ENCODE measurements around the gene MRPS23.
"Not testable (repeated sequence)": the region's sequence is repeated elsewhere in the genome, so short reads cannot be mapped to it uniquely, and the experiment has no call there.

MRPS23 gene

DNA sequence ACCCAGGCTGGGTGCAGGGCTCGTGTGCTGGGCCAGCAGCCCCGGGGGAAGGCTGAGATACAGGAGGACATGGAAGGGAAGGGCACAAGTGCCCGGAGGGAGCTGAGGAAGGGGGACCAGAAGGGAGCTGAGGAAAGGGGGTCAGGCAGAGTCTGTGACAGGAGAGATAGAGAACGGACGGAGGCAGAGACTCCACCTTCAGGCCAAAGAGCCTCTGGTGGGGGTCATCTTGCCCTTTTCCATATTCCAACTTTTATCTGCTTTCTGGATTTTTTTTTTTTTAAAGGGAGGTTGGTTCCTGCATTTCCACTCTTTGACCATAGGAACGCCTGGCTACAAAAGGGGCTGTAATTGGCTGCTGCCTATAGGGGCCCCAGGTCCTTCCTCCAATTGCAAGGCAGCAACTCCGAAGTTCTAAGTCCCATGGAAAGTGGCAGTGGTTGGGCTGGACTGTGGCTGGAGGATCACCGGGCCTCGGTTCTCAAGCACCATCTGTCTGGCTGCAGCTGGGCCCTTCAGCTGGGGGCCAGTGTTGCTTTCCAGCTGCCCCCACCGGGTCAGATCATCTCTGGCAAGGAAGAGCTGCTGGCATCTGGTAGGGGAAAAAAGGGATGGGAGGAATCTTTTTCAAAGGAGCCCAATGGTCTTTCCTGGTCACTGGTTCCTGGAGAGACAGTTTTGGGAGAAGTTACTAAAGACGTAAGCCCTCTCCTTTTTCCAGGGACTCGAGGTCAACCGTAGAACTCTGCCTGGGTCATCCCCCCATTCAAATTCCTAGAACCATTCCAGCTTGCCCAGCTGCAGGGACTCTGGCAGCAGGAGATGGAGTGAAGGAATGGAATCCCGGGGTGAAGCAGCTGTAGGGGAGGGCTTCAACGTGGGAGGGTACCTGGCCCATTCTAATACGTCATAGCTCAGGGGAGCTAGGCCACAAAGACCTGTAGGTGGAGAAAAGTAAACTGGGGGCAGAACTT, 13.1 kb upstream of the MRPS23 start:
- DNase-seq (ENCODE audit: low read depth) = no peak

DNA sequence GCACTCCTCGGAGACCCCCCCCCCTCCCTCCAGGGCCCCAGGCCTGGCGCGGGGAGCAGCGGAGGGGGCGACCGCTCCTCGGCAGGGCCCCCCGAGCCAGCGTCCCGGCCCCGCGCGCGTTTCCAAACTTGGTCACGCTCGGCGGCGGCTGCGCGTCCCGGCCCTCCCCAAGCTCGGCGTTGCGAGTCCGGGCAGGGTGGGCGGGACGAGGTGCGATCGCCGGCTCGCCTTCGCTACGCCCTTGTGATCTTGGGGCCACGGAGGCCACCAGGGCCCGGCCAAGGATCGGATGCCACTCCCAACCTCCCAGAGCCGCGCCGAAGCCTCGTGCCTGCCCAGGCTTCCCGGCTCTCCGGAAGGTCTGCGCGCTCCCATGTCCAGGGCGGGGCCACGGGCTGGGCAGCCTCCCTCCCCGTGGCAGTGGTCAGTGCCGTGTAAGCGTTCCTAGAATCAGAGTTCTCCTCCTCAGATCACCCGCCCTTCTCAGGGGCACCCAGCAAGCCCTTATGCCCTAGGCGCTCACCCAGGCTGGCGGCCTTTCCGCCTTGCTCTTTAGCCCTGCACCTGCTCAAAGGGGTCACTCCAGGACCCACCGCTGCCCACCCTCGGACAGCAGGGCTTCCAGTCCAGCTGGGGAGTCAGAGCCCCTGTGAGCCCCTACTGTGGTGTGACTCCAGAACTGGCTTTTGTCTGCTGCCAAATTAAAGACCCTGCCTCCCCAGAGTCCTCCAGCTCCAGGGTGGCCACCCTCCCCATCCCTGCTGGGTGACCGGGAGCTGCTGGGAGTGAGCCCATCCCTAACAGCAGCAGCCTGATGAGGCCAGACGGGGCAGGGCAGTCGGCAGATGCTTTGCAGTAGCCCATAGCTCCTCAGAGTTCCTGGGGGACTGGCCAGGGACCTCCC, 12.2 kb upstream of the MRPS23 start:
- no peak for DNase-seq (ENCODE audit: low read depth)

DNA sequence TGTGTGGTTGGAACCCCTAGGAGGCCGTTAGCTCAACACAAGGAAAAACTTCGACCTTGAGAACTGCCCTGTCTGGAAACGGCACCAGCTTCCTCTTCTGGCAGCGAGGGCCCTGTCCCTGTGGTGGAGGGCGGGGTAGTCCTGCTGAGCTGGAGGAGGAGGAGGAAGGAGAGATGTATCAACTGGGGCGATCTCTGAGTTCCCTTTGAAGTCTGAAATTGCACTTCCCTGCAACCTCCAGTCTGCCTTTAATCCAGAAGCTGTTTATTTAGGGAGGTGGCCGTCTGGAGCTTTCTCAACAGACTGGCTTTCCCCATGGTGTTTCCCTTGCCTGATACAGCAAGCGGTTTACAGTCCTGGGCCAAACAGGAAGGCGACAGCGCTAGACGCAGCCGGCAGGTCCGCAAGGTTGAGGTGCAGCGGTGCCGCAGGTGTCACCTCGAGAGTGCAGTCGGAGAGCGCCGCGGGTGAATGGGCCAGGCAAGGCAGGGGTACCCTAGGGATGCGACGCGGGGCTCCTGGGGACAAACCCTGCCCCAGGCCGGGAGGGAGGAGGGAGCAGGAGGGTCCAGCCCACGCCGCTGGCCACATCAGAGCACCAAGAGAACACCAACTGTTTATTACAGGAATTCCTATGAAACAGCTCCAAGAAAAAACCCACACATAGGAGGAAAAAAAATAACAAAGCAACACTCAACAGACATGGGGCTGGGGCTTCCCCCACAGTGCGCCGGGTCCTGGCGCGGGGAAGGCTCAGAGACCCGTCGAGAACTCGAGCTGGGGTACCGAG, 11.4 kb upstream of the MRPS23 start:
- DNase-seq (ENCODE audit: low read depth) = no peak

DNA sequence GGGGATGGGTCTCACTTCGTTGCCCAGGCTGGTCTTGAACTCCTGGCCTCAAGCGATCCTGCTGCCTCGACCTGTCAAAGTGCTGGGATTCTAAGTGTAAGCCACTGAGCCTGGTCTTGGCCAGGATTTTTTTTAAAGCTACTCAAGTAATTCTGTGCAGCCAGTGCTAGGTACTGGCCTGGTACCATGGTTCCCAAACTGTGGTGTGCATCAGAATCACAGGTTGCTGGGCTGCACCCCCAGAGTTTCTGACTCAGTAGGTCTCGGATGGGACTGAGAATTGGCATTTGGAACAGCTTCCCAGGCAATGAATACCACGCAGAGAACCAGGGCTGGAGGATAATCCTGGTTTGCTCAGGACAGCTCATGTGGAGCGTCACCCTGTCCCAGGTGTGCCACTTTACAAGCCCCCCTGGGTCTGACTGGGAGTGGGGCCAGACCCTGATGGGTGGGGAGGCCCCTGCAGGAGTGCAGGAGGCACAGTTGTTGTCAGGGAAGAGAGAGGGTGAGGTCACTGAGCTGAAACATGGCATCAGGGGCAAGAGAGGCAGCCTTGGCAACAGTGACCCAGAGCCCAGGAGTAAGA, 10.7 kb upstream of the MRPS23 start:
- no peak for DNase-seq (ENCODE audit: low read depth)

DNA sequence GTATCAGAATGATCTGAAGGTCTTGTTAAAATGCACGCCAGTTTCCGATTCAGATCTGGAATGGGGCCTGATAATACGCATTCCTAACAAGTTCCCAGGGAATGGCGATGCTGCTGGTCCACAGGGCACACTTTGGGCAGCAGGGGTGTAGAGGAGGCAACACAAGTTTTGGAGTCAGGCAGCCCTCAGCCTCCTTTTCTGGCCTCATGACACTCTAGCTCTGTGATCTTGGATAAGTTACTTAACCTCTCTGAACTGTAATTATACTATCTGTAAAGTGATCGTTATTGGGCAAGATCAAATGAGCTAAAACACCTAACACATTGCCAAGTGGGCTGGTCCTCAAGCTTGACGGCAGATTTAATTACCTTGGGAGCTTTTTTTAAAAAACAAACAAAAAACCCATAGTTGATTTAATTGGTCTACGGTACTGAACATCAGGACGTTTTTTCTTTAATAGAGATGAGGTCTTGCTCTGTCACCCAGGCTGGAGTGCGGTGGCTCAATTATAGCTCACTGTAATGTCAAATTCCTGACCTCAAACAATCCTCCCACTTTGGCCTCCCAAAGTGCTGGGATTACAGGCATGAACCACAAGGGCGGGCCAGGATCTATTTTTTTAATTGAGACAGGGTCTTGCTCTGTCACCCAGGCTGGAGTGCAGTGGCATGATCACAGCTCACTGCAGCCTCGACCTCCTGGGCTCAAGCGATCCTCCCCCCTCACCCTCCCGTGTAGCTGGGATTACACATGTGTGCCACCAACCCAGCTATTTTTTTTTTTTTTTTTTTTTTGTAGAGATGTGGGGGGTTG, 10.0 kb upstream of the MRPS23 start:
- no peak for DNase-seq (ENCODE audit: low read depth)

DNA sequence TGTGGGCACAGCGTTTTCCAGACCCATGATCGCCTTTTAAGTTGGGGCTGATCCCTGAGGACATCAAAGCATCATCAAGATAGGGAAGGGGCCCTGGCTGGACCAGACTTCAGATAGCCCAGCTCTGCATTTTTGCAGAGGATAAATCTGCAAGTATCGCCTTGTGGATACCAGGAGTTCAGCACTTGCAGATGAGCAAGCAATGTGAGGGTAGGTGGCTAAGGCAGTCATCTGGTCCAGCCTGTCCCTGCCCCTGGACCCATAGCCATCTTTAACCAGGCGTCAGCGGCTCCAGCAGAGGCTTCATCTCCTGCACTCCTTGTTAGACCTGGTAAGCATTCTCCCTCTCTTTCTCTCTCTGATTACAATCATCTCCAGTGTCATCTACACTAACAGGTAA, 9.0 kb upstream of the MRPS23 start:
- no peak for DNase-seq (ENCODE audit: low read depth)

DNA sequence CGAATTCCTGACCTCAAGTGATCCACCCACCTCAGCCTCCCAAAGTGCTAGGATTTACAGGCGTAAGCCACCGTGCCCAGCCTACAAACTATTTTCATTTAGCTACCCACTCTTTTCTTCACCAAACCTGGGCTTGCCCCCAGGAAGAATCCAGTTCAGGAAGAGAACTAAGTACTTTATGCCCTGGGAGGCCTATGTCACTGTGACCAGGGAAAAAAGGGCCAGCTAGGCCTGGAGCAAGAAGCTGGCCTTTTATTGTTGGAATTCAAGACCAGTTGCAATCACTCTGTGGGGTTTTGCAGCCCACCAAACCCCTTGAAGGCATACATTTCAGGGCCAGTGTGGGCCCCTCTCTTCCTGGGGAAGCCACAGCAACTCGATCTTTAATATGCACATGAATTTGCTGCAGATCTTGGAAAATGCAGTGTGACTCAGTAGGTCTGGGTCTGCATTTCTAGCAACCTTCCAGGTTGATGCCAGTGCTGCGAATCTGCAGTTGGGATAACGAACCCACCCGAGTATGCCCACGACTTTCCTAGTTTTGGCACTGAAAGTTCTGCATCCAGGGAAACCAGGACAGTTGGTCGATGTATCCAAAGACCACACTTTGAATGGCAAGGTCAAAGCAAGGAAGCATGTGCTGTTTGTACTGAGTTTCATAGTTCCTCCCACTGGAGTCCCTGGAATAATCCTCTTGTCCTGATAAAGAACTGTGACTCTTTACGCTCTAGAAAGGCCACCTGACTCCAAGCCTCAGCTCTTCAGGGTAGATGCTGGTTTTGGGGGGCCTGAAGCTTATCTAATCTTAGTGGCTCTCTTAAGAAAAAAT, 7.2 kb upstream of the MRPS23 start:
- no peak for DNase-seq (ENCODE audit: low read depth)

DNA sequence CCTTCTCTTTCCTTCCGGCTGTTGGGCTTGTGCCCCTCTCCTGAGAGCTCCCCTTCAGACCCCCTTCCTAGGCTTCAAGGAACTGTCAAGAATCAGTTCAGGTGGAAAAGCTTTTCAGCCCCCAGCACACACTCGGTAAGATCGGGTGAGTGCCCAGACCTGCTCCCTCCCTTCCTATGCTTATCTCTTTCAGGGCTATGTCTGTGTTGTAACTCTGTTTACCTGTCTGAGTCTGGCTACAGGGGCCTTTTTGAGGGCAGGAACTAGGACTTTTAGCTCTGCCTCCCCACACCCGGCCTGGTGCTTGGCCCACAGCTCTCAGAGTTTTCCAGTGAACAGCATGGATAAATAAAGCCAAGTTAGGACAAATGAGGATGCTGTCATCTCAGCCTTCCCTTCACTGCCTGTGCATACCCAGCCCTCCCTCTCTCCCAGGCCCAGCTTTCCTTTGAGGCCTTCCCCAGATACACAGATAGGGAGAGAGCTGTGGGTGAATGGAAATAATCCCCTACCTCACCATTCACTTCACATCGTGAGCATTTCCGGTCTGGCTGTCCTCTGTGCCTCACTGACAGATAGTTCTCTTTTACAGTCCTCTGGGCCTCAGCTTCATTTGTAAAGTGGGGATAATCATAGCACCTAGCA, 5.7 kb upstream of the MRPS23 start:
- no peak for DNase-seq (ENCODE audit: low read depth)

DNA sequence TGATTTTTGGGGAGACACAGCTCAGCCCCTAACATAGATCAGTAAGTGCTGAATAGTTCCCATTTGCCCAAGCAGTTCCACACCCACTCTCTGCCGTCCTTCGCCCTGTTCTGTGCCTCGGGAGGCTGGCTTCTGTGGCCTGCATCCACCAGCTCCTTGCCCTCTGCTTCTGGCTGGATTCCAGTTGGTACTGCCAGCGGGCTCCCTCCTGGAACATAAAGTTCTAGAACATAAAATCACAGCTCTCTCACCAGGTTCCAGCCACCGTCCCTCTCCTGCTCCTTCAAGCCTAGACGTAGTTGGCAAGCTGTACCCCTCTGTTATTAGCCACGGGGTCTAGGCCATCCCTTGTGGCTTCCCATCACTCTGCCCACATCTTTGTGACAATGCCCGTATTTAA, 3.9 kb upstream of the MRPS23 start:
- no peak for DNase-seq (ENCODE audit: low read depth)

DNA sequence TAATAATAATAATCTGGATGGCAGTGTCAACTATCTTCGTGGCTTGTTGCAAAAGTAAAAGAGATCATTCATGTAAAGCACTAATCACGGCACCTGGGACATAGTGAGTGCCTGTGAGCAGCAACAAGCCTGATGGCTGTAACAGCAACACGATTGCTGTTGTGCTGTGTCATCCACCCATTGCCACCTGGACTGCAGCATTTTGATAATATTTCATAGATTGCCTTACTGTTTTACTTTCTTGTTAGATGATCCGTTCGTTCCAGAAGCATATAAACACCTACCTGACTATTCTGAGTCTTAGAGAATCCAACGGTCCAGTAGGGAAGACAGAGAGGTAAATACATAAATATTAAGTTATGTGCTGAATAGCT, 3.1 kb upstream of the MRPS23 start:
- no peak for DNase-seq (ENCODE audit: low read depth)

DNA sequence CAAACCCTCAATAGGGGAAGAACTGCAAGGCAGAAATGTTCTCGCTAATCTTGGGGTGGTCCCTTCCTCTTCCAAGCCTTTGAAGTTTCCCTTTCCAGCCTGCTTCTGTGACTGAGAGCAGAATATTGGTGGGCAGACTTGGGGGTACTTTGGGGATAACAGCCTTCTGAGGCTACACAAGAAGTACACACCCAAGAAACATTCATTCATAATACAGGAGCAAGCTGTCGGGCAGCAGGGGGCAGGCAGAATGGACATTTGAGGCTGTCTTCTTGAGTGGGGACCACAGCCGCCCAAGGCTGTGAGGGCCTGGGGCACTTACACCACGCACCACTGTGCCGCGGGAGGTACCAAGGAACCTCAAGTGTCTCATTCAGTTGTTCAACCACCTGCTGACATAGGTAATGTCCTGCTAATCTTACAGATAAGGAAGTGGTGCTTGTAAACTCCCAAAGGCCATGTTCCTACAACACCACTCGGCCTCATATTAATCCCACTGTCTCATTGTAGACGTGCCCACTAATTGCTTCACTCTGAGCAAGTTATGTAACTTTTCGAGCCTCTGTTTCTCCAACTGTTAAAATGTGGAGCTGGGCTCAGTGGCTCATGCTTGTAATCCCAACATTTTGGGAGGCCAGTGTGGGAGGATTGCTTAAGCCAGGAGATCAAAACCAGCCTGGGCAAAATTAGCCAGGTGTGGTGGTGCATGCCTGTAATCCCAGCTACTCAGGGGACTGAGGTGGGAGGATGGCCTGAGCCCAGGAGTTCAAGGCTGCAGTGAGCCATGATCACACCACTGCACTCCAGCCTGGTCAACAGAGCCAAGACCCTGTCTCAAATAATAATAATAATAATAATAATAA, 2.5 kb upstream of the MRPS23 start:
- no peak for DNase-seq (ENCODE audit: low read depth)

DNA sequence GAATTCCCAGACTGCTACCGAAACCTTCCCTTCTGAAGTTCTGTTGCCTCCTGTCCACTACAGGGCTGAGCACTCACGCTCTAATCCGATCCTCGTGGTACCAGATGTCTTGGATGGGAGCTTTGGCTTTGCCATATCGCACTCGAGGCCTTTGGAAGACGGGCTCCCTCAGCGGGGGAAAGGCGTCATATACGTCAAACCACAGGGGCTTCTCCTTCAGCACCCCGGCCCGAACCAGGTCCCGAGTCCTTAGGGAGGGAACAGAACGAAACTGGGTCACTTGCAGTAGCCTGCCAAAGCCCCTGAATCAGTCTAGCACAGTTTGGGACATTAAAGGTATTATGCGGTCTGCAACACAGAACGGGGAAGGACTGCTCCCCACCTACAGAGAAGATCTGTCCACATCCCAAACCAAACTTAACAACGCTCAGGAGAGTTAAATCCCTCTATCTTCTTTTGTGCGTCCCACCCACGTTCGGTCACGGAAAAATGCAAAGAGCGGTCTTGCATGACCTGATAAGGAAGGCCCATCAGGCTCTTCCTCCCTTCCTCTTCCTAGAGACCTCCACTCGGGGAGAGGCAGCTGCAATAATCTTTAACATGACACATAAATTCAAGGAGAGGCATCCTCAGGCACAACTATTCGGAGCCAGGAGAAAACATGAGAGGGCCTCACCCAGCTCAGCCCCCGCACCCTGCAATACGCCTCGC, 526 bp downstream of the MRPS23 start:
- no peak for DNase-seq (ENCODE audit: low read depth)

DNA sequence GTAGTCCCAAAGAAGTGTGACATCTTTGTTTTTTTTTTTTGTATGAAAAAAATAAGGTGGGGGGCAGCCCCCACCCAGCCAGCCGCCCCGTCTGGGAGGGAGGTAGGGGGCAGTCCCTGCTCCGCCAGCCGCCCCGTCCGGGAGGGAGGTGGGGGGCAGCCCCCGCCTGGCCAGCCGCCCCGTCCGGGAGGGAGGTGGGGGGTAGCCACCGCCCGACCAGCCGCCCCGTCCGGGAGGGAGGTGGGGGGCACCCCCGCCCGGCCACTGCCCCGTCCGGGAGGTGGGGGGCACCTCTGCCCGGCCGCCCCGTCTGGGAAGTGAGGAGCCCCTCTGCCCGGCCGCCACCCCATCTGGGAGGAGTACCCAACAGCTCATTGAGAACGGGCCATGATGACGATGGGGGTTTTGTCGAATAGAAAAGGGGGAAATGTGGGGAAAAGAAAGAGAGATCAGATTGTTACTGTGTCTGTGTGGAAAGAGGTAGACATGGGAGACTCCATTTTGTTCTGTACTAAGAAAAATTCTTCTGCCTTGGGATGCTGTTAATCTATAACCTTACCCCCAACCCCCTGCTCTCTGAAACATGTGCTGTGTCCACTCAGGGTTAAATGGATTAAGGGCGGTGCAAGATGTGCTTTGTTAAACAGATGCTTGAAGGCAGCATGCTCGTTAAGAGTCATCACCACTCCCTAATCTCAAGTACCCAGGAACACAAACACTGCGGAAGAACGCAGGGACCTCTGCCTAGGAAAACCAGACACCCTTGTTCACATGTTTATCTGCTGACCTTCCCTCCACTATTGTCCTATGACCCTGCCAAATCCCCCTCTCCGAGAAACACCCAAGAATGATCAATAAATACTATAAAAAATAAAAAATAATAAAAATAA, 3.5 kb downstream of the MRPS23 start:
- not testable (repeated sequence) for DNase-seq (ENCODE audit: low read depth)

DNA sequence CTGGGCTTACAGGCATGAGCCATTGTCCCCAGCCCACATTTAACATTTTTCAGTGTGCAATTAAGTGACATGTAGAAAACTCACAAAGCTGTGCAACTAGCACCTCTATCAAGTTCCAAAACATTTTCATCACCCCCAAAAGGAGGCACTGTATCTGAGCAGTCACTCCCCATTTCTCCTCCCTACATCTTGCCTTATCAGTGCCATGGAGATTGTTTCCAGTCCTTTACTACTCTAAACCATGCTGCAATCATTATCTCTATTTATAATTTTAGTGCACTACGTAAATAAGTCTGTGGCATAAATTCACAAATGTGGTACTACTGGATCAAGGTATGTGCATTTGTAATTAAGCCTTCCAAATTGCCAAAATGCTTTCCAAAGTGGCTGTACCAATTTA, 7.6 kb downstream of the MRPS23 start:
- no peak for DNase-seq (ENCODE audit: low read depth)

DNA sequence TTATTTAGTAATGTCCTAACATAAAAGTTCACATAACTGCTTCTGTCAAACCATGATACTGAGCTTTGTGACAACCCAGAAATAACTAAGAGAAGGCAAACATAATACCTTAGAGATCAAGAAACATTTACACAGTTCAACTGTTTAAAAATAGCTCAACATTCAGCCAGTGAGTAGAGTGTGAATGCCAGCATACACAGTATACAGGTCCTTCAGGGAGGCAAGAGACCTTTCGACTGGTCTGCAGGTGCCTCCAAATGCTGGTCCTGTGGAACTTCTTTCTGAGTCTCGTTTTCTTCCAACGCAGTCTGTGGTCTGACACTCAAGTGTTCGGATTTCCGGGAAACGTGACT, 10.3 kb downstream of the MRPS23 start:
- no peak for DNase-seq (ENCODE audit: low read depth)

DNA sequence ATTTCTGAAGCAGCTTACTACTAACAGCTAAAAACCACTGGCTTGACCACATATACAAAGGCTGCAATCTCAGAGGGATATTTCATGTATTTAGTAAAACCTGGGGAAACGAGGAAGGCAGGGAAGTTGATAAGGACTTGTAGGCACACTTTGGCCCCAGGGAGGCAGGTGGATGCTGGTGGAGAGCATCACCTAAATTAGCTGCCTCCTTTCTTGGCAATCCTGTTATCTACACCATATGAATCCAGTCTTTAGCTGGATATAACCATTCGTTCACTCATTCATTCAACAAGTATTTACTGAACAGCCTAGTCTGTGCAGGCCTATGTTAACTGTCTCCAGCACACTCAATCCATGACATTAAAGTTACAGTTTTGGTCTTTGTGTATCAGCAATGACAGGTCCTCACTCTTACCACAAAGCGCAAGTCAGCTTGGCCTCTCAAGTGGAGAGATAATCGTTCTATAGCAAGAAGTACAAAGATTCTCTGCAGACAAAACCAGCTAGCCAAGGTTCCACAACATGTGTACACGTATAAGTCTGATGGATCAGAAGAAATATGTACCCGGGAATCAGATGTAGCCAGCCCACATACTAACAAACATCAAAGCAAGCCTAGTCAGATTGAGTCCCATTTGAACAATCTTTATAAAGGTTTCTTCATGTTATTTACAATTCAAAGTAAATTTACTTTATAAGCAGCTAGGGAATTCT, 10.8 kb downstream of the MRPS23 start:
- DNase-seq (ENCODE audit: low read depth) = no peak
